NCI-H2029 (cell line): Measurements from ENCODE around the gene LRRC39.
"Not testable (repeated sequence)": the region's sequence is repeated elsewhere in the genome, so short reads cannot be mapped to it uniquely, and the experiment has no call there.

Experiments used
- DNase-seq: peaks from one replicate; lab custom pipeline; 2025; lab: John Stamatoyannopoulos, UW

Gene LRRC39

DNA sequence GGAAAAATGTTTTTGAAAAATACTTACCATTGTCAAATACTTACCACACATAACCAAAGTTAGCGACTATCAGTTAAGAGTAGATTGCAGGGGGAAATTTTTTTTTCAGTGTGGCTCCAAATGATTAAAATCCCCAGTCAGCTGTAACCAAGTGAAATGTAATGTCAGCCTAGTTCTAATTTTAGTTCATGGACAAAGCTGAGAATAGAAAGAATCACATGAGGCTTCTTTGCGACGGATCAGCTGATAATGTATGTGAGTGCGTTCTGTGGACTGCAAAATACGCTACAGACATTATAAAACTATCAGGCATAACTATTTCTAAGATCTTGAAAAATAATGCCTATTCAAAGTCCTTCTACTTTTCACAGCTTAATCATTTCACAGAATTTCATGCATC, at the start of gene LRRC39:
Gene LRRC39, minus strand, starts transcription at position 166 of the 400 bp plus-strand sequence. CDS start 9,740 bp downstream, outside the sequence.
- DNase-seq = no peak

DNA sequence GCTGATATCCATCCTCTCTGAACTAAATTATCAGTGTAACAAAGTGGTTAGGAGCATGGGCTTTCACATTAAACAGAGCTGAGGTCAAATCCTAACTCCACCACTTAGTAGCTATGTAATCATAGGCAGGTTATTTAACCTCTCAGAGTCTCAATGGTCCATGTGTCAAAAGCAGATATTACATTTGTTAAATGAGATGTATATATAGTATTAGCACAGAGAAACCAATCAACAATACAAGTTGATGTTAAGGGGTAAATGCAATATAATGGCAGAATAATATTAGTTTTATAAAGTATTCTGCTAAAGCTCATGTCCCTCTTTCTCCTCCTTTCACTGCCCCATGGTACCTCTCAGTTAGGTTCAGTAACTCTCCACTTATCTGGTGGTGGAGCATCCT, 44.4 kb upstream of the LRRC39 start:
- DNase-seq = no peak

DNA sequence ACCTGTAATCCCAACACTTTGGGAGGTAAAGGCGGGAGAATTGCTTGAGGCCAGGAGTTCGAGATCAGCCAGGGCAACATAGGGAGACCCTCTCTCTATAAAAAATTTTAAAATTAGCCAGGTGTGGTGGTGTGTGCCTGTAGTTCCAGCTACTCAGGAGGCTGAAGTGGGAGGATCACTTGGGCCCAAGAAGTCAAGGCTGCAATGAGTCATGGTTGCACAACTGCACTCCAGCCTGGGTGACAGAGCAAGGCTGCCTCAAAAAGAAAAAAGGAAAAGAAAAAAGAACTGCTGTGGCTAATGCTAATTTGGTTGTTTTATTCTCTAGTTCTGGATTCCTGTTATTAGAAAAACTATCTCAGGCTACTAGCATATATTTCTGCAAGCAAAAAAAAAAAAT, 41.8 kb upstream of the LRRC39 start:
- DNase-seq = no peak

DNA sequence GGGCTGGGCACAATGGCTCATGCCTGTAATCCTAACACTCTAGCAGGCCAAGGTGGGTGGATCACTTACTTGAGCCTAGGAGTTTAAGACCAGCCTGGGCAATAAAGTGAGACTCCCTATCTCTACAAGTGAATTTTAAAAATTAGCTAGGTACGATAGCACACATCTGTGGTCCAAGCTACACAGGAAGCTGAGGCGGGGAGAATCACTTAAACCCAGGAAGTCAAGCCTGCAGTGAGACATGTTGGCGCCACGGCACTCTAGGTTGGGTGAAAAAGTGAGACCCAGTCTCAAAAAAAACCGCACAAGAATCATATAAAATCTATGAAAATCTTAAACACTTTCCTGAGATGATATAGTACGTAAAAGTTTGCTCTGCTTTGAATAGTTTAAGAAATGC, 41.4 kb upstream of the LRRC39 start:
- no peak for DNase-seq

DNA sequence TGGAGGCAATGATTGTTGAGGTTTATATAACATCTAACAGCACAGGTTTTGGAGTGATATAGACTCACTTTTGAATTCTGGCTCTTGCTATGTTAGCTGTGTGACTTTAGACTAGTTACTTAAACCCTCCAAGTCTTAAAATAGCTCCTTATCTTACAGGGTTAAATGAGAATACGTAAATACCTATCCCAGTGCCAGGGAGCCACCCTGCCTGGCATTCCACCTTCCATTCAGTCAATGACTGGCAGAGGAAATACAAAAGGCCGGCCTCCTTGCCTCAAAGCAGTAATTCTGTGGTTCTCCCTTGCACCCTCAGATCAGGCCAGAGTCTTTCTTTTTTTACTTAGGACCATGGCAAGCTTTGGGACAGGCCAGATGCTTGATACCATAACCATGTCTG, 39.8 kb upstream of the LRRC39 start:
- no peak for DNase-seq

DNA sequence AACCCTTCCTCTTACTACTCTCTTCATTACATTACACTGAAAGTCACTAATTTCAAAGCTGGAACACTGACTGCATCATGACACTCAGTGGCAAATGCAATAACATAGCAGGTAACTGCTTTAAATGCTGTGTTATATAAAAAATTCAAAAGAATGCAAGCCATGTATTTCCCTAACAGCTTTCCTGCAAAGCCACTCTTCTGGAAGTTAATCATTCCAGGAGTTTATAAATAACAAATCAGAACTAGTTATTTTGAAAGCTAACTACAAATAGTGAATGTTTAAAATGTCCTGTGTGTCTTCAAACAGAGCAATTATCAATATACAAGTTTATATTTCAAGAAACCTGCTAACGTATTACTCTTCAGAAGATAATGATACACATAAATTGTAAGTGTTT, 37.0 kb upstream of the LRRC39 start:
- DNase-seq = no peak

DNA sequence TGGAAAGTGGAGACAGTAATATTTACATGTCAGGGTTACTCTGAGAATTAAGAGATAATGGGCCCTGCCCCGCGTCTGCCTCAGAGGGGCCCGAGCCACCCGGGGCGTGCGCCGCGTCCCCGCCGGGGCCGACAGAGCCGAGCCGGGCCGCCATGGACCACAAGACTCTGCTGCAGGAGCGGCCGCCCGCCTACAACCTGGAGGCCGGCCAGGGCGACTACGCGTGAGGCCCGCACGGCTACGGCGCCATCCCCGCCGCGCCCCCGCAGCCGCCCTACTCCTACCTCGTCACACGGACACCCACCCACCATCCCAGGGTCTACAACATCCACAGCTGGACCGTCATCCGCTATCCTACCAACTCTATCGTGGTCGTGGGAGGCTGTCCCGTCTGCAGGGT, 35.1 kb upstream of the LRRC39 start:
- no peak for DNase-seq

DNA sequence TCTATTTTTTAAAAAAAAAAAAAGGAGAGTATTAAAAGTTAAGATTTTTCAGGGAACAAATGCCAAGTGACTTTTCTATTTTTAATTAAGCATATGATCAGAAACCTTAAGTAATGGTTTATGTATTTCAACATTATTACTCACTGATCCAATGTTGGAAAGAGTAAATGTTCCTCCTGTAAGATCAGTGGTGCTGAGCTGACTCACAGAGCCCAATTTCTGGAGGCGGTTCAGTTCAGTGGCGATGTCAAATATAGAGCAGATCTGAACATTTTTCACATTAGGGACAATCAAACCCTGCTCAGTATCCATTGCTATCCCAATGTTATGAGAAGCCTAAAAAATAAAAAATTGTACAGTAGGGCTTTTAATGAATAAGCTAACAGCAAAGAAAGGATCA, 28.2 kb upstream of the LRRC39 start:
- DNase-seq = no peak

DNA sequence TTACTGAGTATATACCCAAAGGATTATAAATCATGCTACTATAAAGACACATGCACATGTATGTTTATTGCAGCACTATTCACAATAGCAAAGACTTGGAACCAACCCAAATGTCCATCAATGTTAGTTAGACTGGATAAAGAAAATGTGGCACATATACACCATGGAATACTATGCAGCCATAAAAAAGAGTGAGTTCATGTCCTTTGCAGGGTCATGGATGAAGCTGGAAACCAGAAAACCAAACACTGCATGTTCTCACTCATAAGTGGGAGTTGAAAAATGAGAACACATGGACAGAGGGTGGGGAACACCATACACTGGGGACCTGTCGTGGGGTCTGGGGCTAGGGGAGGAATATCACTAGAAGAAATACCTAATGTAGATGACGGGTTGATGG, 27.5 kb upstream of the LRRC39 start:
- DNase-seq = not testable (repeated sequence)

DNA sequence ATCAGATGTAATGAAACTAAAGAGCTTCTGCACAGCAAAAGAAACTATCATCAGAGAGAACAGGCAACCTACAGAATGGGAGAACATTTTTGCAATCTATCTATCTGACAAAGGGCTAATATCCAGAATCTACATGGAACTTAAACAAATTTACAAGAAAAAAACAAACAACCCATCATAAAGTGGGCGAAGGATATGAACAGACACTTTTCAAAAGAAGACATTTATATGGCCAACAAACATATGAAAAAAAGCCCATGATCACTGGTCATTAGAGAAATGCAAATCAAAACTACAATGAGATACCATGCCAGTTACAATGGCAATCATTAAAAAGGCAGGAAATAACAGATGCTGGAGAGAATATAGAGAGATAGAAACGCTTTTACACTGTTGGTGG, 27.0 kb upstream of the LRRC39 start:
- not testable (repeated sequence) for DNase-seq

DNA sequence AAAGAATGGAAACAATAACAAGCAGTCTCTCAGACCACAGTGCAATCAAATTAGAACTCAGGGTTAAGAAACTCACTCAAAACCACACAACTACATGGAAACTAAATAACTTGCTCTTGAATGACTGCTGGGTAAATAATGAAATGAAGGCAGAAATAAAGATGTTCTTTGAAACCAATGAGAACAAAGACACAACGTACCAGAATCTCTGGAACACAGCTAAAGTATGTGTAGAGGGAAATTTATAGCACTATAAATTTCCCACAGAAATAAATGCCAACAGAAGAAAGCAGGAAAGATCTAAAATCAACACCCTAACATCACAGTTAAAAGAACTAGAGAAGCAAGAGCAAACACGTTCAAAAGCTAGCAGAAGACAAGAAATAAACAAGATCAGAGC, 24.6 kb upstream of the LRRC39 start:
- not testable (repeated sequence) for DNase-seq

DNA sequence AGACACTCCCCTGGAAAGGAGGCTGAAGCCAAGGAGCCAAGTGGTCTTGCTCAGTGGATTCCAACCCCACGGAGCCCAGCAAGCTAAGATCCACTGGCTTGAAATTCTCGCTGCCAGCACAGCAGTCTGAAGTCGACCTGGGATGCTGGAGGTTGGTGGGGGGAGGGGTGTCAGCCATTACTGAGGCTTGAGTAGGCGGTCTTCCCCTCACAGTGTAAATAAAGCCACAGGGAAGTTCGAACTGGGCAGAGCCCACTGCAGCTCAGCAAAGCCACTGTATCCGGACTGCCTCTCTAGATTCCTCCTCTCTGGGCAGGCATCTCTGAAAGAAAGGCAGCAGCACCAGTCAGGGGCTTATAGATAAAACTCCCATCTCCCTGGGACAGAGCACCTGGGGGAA, 22.0 kb upstream of the LRRC39 start:
- DNase-seq = not testable (repeated sequence)

DNA sequence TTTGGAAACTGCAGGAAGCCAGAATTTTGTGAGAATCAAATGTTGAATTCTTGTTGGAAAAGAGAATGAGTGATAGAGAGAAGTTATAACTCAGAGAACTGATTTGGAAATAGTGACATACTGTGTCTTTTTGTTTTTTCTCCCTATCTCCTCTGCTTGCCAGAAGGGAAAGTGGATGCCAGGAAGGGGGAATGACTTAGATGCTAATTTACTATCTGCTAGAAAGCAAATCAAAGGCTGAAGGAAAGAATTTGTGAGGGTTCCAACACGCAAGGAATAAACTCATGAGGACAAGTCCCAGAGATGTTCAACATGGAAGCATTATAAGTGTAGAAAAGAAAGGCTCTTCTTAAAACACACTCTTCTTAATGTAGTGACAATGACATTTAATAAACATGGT, 20.5 kb upstream of the LRRC39 start:
- no peak for DNase-seq

DNA sequence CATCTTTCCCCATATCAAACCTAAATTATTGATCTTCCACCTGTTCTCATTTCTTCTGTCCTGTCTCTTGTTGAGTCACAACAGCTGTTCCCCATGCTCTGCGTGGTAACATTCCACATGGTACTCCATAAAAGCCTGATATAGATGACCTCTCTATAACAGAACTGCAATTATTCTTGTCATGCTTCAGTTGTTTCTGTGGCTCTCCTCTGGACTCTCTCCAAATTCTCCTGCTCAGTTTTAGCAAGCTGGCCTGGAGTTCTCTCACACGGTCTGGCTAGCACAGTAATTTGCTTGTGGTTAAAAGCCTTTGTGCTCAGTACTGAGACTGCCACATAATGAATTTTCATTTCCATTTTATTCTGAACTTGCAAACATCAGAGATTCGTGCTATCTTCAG, 10.6 kb upstream of the LRRC39 start:
- DNase-seq = peak; percentile 84

DNA sequence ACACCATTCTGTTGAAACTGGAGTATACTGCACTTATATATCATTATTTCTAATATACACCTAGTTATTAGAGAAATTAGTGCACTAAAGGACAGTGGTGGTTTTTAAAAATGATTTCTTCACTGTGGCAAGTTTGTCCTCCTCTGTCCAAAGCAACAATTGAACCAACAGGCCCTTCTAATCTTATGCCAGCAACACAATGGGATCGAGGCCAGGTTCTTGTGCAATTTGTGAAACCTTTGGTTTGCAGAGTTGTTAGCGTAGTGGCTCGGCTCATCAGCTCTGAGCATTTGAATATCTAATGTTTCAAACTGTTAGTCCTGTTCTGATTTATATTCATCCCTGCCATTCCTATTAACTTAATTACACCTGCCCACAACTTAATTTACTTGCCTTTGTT, 9.9 kb upstream of the LRRC39 start:
- DNase-seq = no peak

DNA sequence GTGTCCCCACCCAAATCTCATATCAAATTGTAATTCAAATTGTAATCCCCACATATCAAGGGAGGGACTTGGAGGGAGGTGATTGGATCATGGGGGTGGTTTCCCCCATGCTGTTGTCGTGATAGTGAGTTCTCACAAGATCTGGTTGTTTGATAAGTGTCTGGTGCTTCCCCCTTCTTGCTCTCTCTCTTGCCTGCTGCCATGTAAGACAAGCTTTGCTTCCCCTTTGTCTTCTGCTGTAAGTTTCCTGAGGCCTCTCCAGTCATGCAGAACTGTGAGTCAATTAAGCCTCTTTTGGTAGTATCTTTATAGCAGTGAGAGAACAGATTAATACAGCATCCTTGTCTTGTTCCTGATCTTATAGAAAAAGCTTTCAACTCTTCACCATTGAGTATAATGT, 6.5 kb upstream of the LRRC39 start:
- DNase-seq = no peak

DNA sequence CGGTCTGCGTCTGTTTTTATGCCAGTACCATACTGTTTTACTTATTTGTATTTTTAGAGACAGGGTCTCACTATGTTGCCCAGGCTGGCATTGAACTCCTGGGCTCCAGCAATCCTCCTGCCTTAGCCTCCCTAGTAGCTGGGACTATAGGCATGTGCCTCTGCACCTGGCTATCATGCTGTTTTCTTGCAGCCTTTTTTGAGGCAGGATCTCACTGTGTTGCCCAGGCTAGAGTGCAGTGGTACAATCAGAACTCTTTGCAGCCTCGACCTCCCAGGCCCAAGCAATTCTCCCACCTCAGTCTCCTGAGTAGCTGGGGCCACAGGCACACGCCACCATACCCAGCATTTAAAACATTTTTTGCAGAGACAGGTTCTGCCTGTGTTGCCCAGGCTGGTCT, 5.3 kb upstream of the LRRC39 start:
- no peak for DNase-seq

DNA sequence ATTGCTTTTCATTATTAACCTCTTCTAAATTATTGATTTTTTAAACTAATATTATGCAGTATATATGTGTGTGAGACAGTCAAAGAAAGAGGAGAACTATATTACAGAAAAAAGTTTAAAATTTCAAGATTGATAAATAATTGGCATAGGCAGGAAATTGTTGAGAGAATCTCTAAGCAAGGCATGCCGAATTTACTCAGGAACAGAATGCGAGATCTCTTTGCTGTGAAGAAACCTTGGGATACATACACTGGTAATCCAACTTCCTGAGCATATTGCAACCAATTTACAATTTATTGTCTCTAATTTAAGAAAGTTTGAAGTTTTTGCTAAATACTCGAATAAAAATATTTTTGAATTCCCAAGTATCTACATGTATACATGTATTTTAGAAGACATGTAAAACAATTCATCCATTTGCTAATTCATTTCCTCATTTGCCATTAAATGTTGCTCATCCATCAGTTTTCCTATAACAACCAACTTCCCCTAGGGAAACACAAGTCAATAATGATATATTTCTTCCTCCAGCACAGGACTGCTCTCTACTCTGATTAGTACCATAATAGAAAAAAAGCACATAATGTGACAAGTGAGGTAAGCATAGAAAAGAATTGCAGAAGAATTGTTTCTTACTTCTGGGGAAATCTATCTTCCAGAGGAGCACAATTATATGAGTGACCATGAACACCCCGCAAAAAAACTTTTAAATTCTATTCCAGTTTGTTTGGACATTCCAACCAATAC, 588 bp downstream of the LRRC39 start:
- no peak for DNase-seq

DNA sequence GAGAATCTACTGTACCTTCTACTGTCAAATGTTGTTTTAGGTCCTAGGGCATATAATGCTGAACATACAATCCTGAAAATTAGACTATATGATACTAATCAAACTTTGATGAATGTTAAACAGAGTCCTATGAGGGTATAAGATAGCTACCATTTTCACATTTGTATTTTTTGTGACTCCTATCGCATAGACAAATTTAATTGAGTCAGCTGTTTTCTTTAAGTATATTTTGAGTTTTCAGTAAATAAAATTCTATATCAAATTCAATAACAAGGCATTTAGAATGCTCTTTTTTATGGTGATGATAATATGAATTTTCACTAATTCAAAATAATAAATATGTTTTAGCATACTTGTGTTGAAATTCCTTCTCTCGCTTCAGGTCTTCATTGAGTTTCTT, 10.0 kb downstream of the LRRC39 start:
- DNase-seq = no peak

DNA sequence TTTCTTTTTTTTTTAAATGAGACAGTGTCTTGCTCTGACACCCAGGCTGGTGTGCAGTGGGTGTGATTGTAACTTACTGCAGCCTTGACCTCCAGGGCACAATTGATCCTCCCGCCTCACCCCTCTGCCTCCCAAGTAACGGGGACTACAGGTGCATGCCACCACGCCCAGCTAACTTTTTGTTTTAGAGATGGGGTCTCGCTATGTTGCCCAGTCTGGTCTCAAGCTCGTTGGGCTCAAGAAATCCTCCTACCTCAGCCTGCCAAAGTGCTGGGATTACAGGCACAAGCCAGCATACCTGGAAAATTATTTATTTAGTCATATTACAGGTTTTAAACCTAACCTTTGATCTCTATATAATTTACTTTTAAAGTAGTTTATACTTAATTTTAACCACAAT, 13.4 kb downstream of the LRRC39 start:
- no peak for DNase-seq

DNA sequence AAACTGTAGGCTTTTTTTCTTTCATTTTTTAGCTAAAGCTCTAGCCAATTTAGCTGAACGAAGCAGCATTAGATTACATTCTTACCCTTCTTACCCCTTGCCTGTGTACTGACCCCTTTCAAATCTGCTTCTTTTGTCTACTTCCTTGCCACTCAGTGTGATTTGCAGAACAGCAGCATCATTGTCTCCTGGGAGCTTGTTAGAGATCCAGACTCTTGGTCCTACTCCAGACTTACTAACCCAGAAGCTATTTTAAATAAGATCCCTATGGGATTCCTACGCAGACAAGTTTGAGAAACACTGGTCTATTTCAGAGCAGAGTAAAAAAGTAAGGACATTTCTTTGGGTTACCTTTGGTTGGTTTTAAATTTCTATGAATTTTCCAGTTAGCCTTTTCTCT, 13.8 kb downstream of the LRRC39 start:
- DNase-seq = no peak

DNA sequence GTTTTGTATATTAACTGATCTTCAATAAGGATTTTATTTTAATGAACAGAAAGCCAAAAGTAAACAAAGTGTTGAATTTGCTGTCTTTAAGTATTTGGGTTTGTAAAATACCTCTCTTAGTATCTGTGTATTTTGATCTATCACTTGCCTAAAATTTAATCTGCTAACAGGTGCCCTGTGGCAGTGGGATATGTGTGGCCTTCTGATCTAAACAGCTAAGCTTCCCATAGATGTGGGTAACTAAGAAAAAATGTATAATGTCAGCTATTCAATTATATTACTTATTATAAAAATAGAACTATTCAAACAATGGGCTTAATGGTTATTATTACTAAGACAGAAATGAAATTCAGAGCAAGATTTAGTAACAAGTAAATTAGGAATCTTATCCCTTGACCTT, 15.2 kb downstream of the LRRC39 start:
- no peak for DNase-seq

DNA sequence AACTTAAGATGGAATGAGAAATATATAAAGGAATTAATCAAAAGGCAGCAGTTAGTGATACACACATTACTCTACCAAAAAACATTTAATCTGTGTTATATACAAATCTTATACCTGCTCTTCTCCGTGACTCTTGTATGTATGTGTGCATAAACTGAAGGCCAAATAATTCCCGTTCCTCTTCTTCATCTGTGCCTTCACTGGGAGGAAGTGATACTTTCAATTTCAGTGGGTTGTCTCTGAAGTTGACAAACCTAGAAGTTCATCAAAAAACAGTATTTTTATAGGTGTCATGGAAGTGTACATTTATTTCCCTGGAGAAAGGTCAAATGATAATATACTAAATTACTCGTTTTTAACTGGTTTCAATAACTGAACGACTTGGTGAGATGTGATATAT, 25.8 kb downstream of the LRRC39 start:
- DNase-seq = no peak

DNA sequence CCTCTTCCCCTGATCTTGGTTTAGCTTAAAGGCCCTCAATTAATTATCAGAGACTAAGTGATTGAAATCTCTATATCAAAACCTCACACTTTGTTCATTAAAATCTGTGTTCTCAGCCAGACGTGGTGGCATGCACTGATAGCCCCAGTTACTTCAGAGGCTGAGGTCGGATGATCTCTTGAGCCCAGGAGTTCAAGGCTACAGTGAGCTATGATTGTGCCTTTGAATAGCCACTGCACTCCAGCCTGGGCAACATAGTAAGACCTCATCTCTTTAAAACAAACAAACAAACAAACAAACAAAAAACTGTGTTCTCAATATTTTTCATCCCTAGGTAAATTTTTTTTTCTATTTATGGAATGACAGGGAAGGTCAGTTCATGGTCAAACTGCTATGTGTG, 26.4 kb downstream of the LRRC39 start:
- DNase-seq = no peak

DNA sequence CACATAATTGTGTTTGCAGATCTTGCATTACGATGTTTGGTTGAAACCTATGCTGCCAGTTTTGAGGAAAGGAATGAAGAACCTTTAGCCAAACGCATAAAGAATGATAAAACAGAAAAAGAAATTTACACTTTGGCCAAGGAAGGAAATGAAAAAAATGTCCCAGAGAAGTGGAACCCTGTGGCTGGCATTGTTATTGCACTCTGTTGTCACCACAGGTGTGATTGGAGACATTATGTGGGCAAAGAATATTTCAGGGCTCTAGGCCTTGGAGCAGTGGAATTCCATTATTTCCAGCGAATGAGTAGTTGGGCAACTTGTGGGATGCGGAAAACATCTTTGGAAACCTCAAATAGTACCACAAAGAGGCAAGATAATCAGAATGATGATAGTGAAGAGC, 30.2 kb downstream of the LRRC39 start:
- no peak for DNase-seq
